BE2C (cell line): Measurements from ENCODE around the gene RBMS3.
"Not testable (repeated sequence)": the region's sequence is repeated elsewhere in the genome, so short reads cannot be mapped to it uniquely, and the experiment has no call there.

Experiments
- DNase-seq: peaks from one replicate; pipeline ENCODE4 v3.0.0-alpha.2; 2020
- H3K27me3 ChIP-seq: fragments of 250-450 bp; sonication (Bioruptor Pico); 2 replicates; pipeline ENCODE4 v1.5.1; 2020; ENCODE audit warnings: mild to moderate bottlenecking
- H3K36me3 ChIP-seq: fragments of 250-450 bp; sonication (Bioruptor Pico); 2 replicates; pipeline ENCODE4 v1.5.1; 2020; ENCODE audit warnings: mild to moderate bottlenecking
- H3K4me1 ChIP-seq: fragments of 250-450 bp; sonication (Bioruptor Pico); 2 replicates; pipeline ENCODE4 v1.5.1; 2020
- H3K4me3 ChIP-seq: 2 replicates; pipeline ENCODE4 v1.5.1; 2011; ENCODE audit warnings: low read depth, low read length
- H3K9me3 ChIP-seq: fragments of 250-450 bp; sonication (Bioruptor Pico); 2 replicates; pipeline ENCODE4 v1.5.1; 2020
- TF ChIP-seq, protein P1 (sequence below): IDR thresholded peaks from 2 replicates; pipeline ENCODE4 v1.5.1; 2012; ENCODE audit warnings: mild to moderate bottlenecking, low read depth, low read length

Gene RBMS3

DNA sequence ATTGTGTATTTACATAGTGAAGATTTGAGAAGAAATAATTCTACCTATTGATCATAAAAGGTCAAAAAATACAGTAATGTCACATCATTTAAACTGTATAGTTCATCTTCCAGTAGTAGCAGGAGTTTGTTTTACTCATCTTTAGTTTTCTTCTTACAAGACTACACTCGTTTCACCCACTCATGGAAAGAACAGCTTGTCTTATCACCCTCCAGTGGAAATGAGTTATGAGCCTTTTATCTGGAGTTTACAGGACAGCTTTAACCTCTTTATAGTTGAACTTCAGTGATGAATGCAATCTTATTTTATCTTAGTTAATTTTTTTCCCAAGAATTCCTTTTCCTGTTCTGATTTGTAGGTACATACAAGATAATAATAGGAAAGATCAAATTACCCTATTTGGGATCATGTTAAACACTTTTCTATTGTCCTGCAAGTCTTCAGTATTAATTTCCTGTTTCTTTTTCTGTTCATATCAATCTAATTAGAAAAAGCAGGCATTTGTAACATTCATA, 36.8 kb downstream of the RBMS3 start:
- TF ChIP-seq, protein P1, sequence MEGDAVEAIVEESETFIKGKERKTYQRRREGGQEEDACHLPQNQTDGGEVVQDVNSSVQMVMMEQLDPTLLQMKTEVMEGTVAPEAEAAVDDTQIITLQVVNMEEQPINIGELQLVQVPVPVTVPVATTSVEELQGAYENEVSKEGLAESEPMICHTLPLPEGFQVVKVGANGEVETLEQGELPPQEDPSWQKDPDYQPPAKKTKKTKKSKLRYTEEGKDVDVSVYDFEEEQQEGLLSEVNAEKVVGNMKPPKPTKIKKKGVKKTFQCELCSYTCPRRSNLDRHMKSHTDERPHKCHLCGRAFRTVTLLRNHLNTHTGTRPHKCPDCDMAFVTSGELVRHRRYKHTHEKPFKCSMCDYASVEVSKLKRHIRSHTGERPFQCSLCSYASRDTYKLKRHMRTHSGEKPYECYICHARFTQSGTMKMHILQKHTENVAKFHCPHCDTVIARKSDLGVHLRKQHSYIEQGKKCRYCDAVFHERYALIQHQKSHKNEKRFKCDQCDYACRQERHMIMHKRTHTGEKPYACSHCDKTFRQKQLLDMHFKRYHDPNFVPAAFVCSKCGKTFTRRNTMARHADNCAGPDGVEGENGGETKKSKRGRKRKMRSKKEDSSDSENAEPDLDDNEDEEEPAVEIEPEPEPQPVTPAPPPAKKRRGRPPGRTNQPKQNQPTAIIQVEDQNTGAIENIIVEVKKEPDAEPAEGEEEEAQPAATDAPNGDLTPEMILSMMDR: no peak
- H3K4me3 ChIP-seq: peak overlapping the region; percentile 18
- DNase-seq: no peak
- H3K36me3 ChIP-seq: no peaks in the 10 kb centered on the region
- peaks cover 41% of the 10 kb centered on the region for H3K4me1 ChIP-seq
- no peaks in the 10 kb centered on the region for H3K9me3 ChIP-seq
- no peaks in the 10 kb centered on the region for H3K27me3 ChIP-seq

DNA sequence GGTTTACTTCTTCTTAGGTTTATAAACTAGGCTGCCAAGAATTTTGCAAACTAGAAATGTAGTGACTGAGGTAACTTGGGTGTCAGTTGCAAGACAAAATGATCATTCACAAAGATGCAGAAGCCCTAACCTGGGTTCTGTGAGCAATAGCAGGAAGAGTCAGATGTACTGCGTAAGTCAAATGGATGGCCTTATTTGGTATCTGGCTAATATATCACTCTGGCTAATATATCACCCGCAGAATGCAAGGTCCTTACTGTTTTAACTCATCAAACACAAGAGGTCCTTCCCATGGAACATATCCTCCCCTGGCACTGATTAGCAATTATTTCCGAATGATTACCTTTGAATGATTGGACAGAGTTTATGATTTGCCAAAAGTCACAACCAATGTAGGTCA, 37.4 kb downstream of the RBMS3 start:
- Histone ChIP-seq H3K4me1 (peaks cover 41% of the 10 kb centered on the region), H3K27me3 (no peaks in the 10 kb centered on the region), H3K4me3 (no peak overlapping the region; the same call in none of the 2 replicates), H3K9me3 (no peaks in the 10 kb centered on the region), H3K36me3 (no peaks in the 10 kb centered on the region)
- DNase-seq: peak; percentile 16
- TF ChIP-seq, protein P1: no peak

DNA sequence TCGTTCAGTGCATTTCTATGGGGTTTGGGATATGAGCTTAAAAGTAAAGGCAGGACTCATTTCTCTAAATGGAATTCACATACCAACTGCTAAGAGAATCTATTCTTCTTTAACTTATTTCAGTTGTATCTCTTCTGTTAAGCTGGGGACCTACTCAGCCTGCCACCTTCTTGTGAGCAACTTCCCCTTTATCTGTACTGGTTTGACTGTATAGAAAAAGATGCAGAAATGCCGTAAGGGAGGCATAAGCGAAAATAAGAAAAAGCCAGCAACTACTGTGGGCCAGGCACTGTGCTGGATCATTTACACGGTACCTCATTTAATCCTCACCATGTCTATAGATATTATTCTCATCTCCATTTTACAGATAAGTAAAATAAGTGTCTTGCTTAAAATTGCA, 38.4 kb downstream of the RBMS3 start:
- Histone ChIP-seq H3K27me3 (no peaks in the 10 kb centered on the region), H3K4me1 (peaks cover 41% of the 10 kb centered on the region), H3K9me3 (no peaks in the 10 kb centered on the region), H3K36me3 (no peaks in the 10 kb centered on the region), H3K4me3 (no peak overlapping the region)
- TF ChIP-seq, protein P1: no peak
- no peak for DNase-seq

DNA sequence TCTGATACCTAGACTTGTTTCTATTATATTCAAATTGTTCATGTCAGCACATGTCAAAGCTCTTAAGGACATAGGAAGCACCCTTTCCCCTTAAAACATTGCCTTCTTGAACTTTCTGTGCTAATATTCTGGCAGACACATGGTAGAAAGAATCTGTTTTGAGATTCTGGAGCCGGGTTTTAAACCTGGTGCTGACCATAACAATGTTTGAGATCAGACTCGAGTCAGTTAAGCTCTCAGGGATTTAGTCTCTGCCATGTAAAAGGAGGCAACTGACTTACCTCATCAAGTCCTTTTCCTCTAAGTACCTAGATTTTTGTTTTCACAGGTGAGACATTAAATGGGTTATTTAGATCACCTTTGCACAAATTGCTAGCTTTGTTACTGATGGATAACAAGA, 38.9 kb downstream of the RBMS3 start:
- Histone ChIP-seq H3K4me3 (no peak overlapping the region), H3K9me3 (no peaks in the 10 kb centered on the region), H3K4me1 (peaks cover 35% of the 10 kb centered on the region), H3K36me3 (no peaks in the 10 kb centered on the region), H3K27me3 (no peaks in the 10 kb centered on the region)
- TF ChIP-seq, protein P1: no peak
- no peak for DNase-seq

DNA sequence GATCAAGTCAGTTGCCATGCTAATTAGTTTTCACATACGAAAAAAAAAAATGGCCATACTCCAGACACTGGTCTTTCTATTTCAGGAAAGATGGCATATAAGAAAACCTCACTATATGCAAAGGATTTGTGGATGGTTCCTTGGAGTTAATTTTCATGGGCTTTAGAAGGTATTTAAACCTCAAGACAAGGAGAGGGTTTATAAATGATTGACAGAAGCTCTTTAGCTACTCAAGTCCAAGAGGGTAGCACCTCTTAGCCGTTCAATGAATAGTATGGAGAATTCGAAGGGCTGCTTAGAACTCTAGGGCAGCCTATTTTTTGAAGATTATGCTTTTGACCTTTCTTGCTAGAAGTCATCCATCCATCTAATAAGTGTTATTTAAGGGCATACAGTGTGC, 41.7 kb downstream of the RBMS3 start:
- no peaks in the 10 kb centered on the region for H3K9me3 ChIP-seq
- H3K36me3 ChIP-seq: no peaks in the 10 kb centered on the region
- no peak overlapping the region for H3K4me3 ChIP-seq
- peaks cover 24% of the 10 kb centered on the region for H3K4me1 ChIP-seq
- no peaks in the 10 kb centered on the region for H3K27me3 ChIP-seq
- DNase-seq: no peak
- TF ChIP-seq, protein P1: no peak

DNA sequence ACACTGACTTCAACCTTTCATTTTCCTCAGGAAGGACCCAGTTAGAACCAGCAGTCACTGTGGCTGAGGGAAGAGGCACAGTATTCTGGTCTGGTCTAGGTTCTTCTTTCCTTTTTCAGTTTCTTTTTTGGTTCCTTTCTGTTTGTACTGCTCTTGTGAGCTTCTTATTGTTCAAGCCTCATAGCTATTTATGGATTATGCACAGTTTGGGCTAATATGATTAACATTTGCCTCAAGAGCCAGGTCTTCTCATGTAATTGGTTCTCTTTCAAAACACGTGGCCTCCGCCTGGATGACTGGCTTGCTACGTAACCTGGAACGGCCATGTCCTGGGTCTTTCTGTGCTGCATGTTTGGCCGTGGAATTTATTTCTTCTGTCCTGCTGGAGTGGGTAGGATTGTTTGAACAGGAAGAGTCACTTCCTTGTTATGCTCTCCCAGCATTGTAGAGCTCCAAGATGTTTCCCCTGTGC, 43.3 kb downstream of the RBMS3 start:
- H3K4me3 ChIP-seq: peak overlapping the region; percentile 1
- TF ChIP-seq, protein P1: no peak
- DNase-seq: peak; percentile 59

DNA sequence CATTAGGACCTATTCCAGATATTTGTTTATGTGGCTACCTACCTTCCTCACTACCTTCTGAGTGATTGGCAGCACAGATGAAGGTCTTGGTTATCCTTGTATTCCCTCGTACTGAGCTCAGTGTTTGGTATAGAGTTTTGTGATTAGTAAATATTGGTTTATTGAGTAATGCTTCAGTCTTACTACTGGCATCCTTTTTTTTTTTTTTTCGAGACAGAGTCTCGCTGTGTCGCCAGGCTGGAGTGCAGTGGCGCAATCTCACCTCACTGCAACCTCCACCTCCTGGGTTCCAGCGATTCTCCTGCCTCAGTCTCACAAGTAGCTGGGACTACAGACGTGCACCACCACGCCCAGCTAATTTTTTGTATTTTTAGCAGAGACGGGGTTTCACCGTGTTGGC, 45.7 kb downstream of the RBMS3 start:
- DNase-seq: not testable (repeated sequence)
- H3K4me1 ChIP-seq: peaks cover 17% of the 10 kb centered on the region

More for the DNA sequence above, 43.3 kb downstream of the RBMS3 start:
- Histone ChIP-seq H3K36me3 (no peaks in the 10 kb centered on the region; the same call in 1 of the 2 replicates), H3K9me3 (no peaks in the 10 kb centered on the region), H3K27me3 (no peaks in the 10 kb centered on the region), H3K4me1 (peaks cover 14% of the 10 kb centered on the region)

More for the DNA sequence above, 45.7 kb downstream of the RBMS3 start:
- not testable (repeated sequence) for H3K27me3 ChIP-seq, H3K4me3 ChIP-seq, H3K9me3 ChIP-seq, H3K36me3 ChIP-seq
